H1 (cell line): ENCODE results near the gene SIDT1. TPM values are rescaled to one million over a fixed set of nuclear protein-coding genes. Genes with fewer than 3 reads are reported as not detected.

ENCODE experiments used
- CTCF ChIA-PET: fragments of 300-600 bp; sonication (Branson Sonifier 250); formaldehyde crosslinking; loops from one replicate; lab custom pipeline; 2021; ENCODE audit not compliant: partially characterized antibody; lab: Charles Lee
- POLR2A ChIA-PET: fragments of 300-600 bp; sonication (Branson Sonifier 250); formaldehyde crosslinking; loops from one replicate; lab custom pipeline; 2021; ENCODE audit warnings: inconsistent platforms; ENCODE audit not compliant: partially characterized antibody; lab: Charles Lee
- DNase-seq, 2 experiments: peaks; one replicate each; pipeline versions ENCODE4 v3.0.0 to v3.0.0-alpha.2; 2010 to 2022; ENCODE audit warnings: low spot score in 2 of 2, low read depth in 1 of 2, mixed read lengths in 1 of 2
- FAIRE-seq: peaks from 2 replicates; lab custom pipeline; 2011; peaks lifted over from hg19 to GRCh38; lab: Jason Lieb, UNC
- H2AFZ ChIP-seq: 2 replicates; pipeline ENCODE4 v1.8.1; 2012; ENCODE audit warnings: low read length, inconsistent platforms
- H2AK5ac ChIP-seq: 2 replicates; pipeline ENCODE4 v1.6.1; 2013; ENCODE audit warnings: low read depth, low read length
- H2BK120ac ChIP-seq: replicated peaks from 2 replicates; pipeline ENCODE3; 2013; ENCODE audit warnings: low read depth, low read length, inconsistent platforms
- H2BK12ac ChIP-seq: 2 replicates; pipeline ENCODE4 v1.6.1; 2013; ENCODE audit warnings: low read depth, low read length
- H2BK15ac ChIP-seq: 2 replicates; pipeline ENCODE4 v1.6.1; 2013; ENCODE audit warnings: low read length
- H2BK20ac ChIP-seq: 2 replicates; pipeline ENCODE4 v1.6.1; 2013; ENCODE audit warnings: low read length
- H2BK5ac ChIP-seq: 2 replicates; pipeline ENCODE4 v1.6.1; 2013; ENCODE audit warnings: low read depth, low read length
- H3K14ac ChIP-seq: 2 replicates; pipeline ENCODE4 v1.6.1; 2013; ENCODE audit warnings: inconsistent platforms; ENCODE audit not compliant: insufficient read length
- H3K18ac ChIP-seq: 2 replicates; pipeline ENCODE4 v1.6.1; 2013; ENCODE audit warnings: low read length; ENCODE audit errors: extremely low read depth
- H3K23ac ChIP-seq: 2 replicates; pipeline ENCODE4 v1.6.1; 2013; ENCODE audit warnings: inconsistent platforms; ENCODE audit not compliant: insufficient read length
- H3K23me2 ChIP-seq: 2 replicates; pipeline ENCODE4 v1.6.1; 2013; ENCODE audit warnings: low read depth, low read length
- H3K27ac ChIP-seq: 2 replicates; pipeline ENCODE4 v1.6.1; 2011; ENCODE audit warnings: low read depth, low read length, inconsistent platforms
- H3K27me3 ChIP-seq, 4 experiments: replicated peaks in 1 of 4; 1 replicate in 1 of 4; 2 replicates in 3 of 4; pipeline versions ENCODE4 v1.6.1 to v1.8.1; 2011 to 2013; ENCODE audit warnings: low read length in 3 of 4, mild to moderate bottlenecking in 3 of 4, inconsistent platforms in 2 of 4, mixed read lengths in 2 of 4, moderate library complexity in 1 of 4; ENCODE audit not compliant: control insufficient read depth in 3 of 4, insufficient read depth in 3 of 4; ENCODE audit errors: extremely low read depth in 1 of 4
- H3K36me3 ChIP-seq, 4 experiments: 2 replicates each; pipeline versions ENCODE4 v1.6.1 to v1.8.1; 2011 to 2013; ENCODE audit warnings: mild to moderate bottlenecking in 4 of 4, low read length in 3 of 4, moderate library complexity in 2 of 4, control low read depth in 1 of 4, inconsistent platforms in 1 of 4; ENCODE audit not compliant: insufficient read depth in 4 of 4, control insufficient read depth in 2 of 4
- H3K4ac ChIP-seq: replicated peaks from 2 replicates; pipeline ENCODE3; 2013; ENCODE audit warnings: low read length, low read depth, mixed read lengths, inconsistent platforms; ENCODE audit not compliant: insufficient read length
- H3K4me1 ChIP-seq, 4 experiments: replicated peaks in 1 of 4; 1 replicate in 1 of 4; 2 replicates in 3 of 4; pipeline versions ENCODE4 v1.6.1 to v1.8.1; 2011 to 2013; ENCODE audit warnings: low read length in 3 of 4, inconsistent platforms in 2 of 4, mixed read lengths in 1 of 4; ENCODE audit not compliant: insufficient read depth in 4 of 4, control insufficient read depth in 3 of 4
- H3K4me2 ChIP-seq, 2 experiments: 2 replicates each; pipeline versions ENCODE4 v1.6.1 to v1.8.1; 2011 to 2013; ENCODE audit warnings: low read depth in 2 of 2, low read length in 2 of 2, control low read depth in 1 of 2, inconsistent platforms in 1 of 2, mild to moderate bottlenecking in 1 of 2; ENCODE audit not compliant: insufficient read depth in 1 of 2
- H3K4me3 ChIP-seq, 4 experiments: fragments of 200-600, 300-600 bp in 1 of 4; sonication (generic), shearing (Covaris generic), sonication (Bioruptor Twin) in 1 of 4; 2 replicates each; pipeline versions ENCODE4 v1.5.1 to v1.8.1; 2011 to 2016; ENCODE audit warnings: low read length in 4 of 4, low read depth in 3 of 4, control low read depth in 2 of 4, inconsistent platforms in 2 of 4, mild to moderate bottlenecking in 2 of 4, mixed read lengths in 1 of 4, moderate library complexity in 1 of 4; ENCODE audit not compliant: insufficient read depth in 2 of 4; ENCODE audit errors: extremely low read depth in 1 of 4
- H3K56ac ChIP-seq: replicated peaks from 2 replicates; pipeline ENCODE3; 2013; ENCODE audit warnings: low read depth, mild to moderate bottlenecking, mixed read lengths, low read length, inconsistent platforms; ENCODE audit not compliant: insufficient read length
- H3K79me1 ChIP-seq: 2 replicates; pipeline ENCODE4 v1.6.1; 2013; ENCODE audit warnings: low read depth, low read length, control low read depth
- H3K79me2 ChIP-seq, 2 experiments: 2 replicates each; pipeline versions ENCODE4 v1.6.1 to v1.8.1; 2012 to 2013; ENCODE audit warnings: low read length in 2 of 2, mild to moderate bottlenecking in 2 of 2, inconsistent platforms in 1 of 2; ENCODE audit not compliant: insufficient read depth in 2 of 2, control insufficient read depth in 1 of 2
- H3K9ac ChIP-seq, 4 experiments: replicated peaks in 1 of 4; 1 replicate in 1 of 4; 2 replicates in 3 of 4; pipeline versions ENCODE4 v1.6.1 to v1.8.1; 2011 to 2013; ENCODE audit warnings: low read depth in 3 of 4, low read length in 3 of 4, control low read depth in 2 of 4, mild to moderate bottlenecking in 2 of 4, moderate library complexity in 2 of 4, inconsistent platforms in 1 of 4; ENCODE audit errors: extremely low read depth in 1 of 4
- H3K9me3 ChIP-seq, 2 experiments: 2 replicates each; pipeline versions ENCODE4 v1.6.1 to v1.8.1; 2012 to 2013; ENCODE audit warnings: mild to moderate bottlenecking in 2 of 2, moderate library complexity in 2 of 2, control low read depth in 1 of 2, inconsistent platforms in 1 of 2, low read depth in 1 of 2, low read length in 1 of 2, mixed read lengths in 1 of 2; ENCODE audit not compliant: insufficient read depth in 2 of 2
- H4K20me1 ChIP-seq, 2 experiments: replicated peaks in 1 of 2; 2 replicates each; pipeline versions ENCODE3 to v1.8.1; 2011 to 2013; ENCODE audit warnings: inconsistent platforms in 2 of 2, low read length in 2 of 2, mild to moderate bottlenecking in 1 of 2; ENCODE audit not compliant: insufficient read depth in 2 of 2, control insufficient read depth in 1 of 2
- H4K5ac ChIP-seq: 2 replicates; pipeline ENCODE4 v1.6.1; 2013; ENCODE audit warnings: low read length, low read depth, mixed read lengths, inconsistent platforms; ENCODE audit not compliant: insufficient read length
- H4K8ac ChIP-seq: 2 replicates; pipeline ENCODE4 v1.8.0; 2013; ENCODE audit warnings: mild to moderate bottlenecking, moderate library complexity, low read length, inconsistent platforms; ENCODE audit not compliant: insufficient read depth; ENCODE audit errors: extremely low read depth
- H4K91ac ChIP-seq: replicated peaks from 2 replicates; pipeline ENCODE3; 2013; ENCODE audit warnings: low read length, mixed read lengths, inconsistent platforms; ENCODE audit not compliant: insufficient read length
- ATF2 ChIP-seq: IDR thresholded peaks from 2 replicates; pipeline ENCODE4 v1.6.1; 2012; ENCODE audit warnings: low read length, inconsistent platforms
- EGR1 ChIP-seq: IDR thresholded peaks from 2 replicates; pipeline ENCODE4 v1.6.1; 2011; ENCODE audit warnings: low read depth, low read length, borderline replicate concordance
- WGBS, 2 experiments: shearing (Covaris generic) in 1 of 2; methylation state at CpG; one replicate each; pipeline versions ENCODE4 v1.1.6 to v1.1.7; 2013 to 2015; ENCODE audit warnings: low lambda C conversion rate in 2 of 2, mixed read lengths in 2 of 2, inconsistent platforms in 1 of 2, low coverage in 1 of 2, missing lambda C conversion rate in 1 of 2; ENCODE audit not compliant: insufficient replicate concordance in 2 of 2, insufficient coverage in 1 of 2, insufficient read length in 1 of 2; ENCODE audit errors: extremely low coverage in 1 of 2, missing lambda C conversion rate in 1 of 2; 5-methylcytosine and 5-hydroxymethylcytosine counted together
- polyA plus RNA-seq, 7 experiments: library from polyadenylated mRNA; depleted of rRNA in 3 of 7; stranded (reverse) in 5 of 7; unstranded in 2 of 7; fragments of >200 nt in 5 of 7; fragments of 200-250 nt in 2 of 7; gene quantifications; 1 replicate in 5 of 7; 2 replicates in 1 of 7; 4 replicates in 1 of 7; pipeline versions ENCODE4 v1.2.1 to v1.2.3, GENCODE V29; 2011 to 2013; ENCODE audit warnings: missing spikeins in 2 of 7, mixed read lengths in 2 of 7
- total RNA-seq: library from RNA; stranded (reverse); fragmentation: NEBNext Ultra II Directional; extraction: Animal tissue kit (Norgen Biotek cat#: 25700); gene quantifications from 2 replicates; pipeline ENCODE4 v1.2.1, GENCODE V29; 2021

The SIDT1 gene
- total and polyA plus RNA-seq, 2 of the 8 experiments (the other 6 are each of a cell fraction or from before 2014, with no cell fraction given), result 0.06 TPM; not detected in 1

DNA sequence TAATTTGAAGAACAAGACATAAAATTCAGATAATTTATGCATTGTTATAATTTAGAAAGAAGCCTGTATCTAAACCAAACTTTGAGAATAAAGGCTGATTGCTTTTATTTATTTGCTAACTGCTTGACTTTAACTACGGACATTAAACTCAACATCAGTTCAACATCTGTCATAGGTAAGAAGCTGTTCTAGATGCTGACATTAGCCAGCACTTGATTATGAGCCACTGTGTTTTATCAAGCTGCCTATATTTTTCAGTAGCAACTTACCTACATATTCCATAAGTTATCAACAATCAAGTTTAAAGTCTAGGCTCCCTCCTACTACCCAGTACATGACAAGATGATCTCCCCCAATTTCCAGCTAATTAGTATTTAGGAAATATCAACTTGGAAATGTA, 122.0 kb downstream of the SIDT1 start:
- no peak overlapping the region for H3K4me2 ChIP-seq
- H3K56ac ChIP-seq, result no peak overlapping the region
- H2AFZ ChIP-seq, result no peak overlapping the region
- H4K20me1 ChIP-seq, result no peaks in the 10 kb centered on the region
- FAIRE-seq (no peak), DNase-seq (no peak)
- H3K23ac ChIP-seq, result no peak overlapping the region
- H3K4ac ChIP-seq, result no peak overlapping the region
- peaks cover 0 to 7% (median 3%) of the 10 kb centered on the region in 4 experiments; a peak in 4 of 8 replicates for H3K36me3 ChIP-seq
- no peak overlapping the region for H2AK5ac ChIP-seq
- no peaks in the 10 kb centered on the region for H3K27me3 ChIP-seq
- no peak overlapping the region for H3K9ac ChIP-seq
- no peak overlapping the region for H3K27ac ChIP-seq
- H4K5ac ChIP-seq, result no peak overlapping the region
- no peaks in the 10 kb centered on the region for H3K4me1 ChIP-seq
- H3K4me3 ChIP-seq, result no peak overlapping the region
- no peak overlapping the region for H2BK20ac ChIP-seq
- H4K8ac ChIP-seq, result no peak overlapping the region
- H2BK5ac ChIP-seq, result no peak overlapping the region
- no peak overlapping the region for H3K18ac ChIP-seq
- no peaks in the 10 kb centered on the region for H3K9me3 ChIP-seq
- WGBS, 2 experiments, result 100% methylated on average over 1 of the region's 1 CpG; no CpG with 5 or more reads in 1 of the 2 experiments
- no peak overlapping the region for H2BK15ac ChIP-seq
- H3K79me2 ChIP-seq, result no peaks in the 10 kb centered on the region
- no peaks in the 10 kb centered on the region; the same call in 1 of the 2 replicates for H3K23me2 ChIP-seq
- H4K91ac ChIP-seq, result no peak overlapping the region
- CTCF ChIA-PET, result interaction anchor here (1.5 kb wide), 1 partner anchor 10 kb away, joined by 3 read pairs; no protein-coding TSS in a partner anchor
- POLR2A ChIA-PET, result no interaction called here
- no peak overlapping the region for H2BK12ac ChIP-seq
- no peak overlapping the region for H2BK120ac ChIP-seq
- no peak overlapping the region for H3K14ac ChIP-seq
- H3K79me1 ChIP-seq, result no peaks in the 10 kb centered on the region
- no peak for TF ChIP-seq EGR1
- no peak for TF ChIP-seq ATF2
